ENCODE results near the gene RHOT2.

The RHOT2 gene

DNA sequence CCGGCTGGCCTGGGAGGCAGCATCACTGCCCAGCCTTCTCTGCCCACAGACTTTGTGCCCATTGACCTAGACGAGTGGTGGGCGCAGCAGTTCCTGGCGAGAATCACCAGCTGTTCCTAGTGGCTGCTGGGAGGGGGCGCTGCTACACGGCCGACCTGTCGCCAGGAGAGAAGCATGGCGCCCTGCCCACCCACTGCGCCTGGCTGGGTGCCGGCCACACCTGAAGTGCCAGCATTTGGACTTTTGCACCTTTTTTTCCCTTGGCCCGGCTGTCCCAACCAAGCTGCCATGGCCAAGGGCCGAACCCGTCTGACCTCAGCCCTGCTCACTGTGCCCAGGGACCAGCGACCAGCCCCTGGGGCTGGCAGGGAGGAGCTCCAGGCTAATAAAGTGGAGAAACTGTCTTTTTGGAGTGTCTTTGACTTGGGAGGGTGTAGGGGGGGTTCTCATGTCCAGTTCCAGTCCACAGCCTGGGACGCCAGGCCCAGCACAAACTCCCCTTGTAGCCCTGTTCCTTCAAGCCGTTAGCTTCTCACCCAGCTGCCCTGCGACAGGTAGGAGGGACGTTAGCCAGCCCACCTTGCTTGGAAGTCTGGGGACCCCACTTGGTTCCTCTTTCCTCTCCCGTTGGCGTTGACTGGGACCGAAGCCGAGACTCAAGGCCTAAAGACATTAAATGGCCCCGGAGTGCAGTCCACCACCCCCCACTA lies 19.7 kb upstream of the RHOT2 start:
- in situ Hi-C loops (cut with MboI; ENCODE audit: low sequenced_read_pairs), result no loop called here
- Histone ChIP-seq H3K36me3 (replicated peaks) (peaks cover 24% of the 10 kb centered on the region), H3K4me3 (peak overlapping the region; percentile 47), H3K9me3 (no peaks in the 10 kb centered on the region), H3K27me3 (ENCODE audit: low read depth) (no peaks in the 10 kb centered on the region), H3K4me1 (peaks cover 13% of the 10 kb centered on the region)
- DNase-seq (ENCODE audit: low spot score in 2 of 2), result peak in 1 of 2 experiments; percentile 66

DNA sequence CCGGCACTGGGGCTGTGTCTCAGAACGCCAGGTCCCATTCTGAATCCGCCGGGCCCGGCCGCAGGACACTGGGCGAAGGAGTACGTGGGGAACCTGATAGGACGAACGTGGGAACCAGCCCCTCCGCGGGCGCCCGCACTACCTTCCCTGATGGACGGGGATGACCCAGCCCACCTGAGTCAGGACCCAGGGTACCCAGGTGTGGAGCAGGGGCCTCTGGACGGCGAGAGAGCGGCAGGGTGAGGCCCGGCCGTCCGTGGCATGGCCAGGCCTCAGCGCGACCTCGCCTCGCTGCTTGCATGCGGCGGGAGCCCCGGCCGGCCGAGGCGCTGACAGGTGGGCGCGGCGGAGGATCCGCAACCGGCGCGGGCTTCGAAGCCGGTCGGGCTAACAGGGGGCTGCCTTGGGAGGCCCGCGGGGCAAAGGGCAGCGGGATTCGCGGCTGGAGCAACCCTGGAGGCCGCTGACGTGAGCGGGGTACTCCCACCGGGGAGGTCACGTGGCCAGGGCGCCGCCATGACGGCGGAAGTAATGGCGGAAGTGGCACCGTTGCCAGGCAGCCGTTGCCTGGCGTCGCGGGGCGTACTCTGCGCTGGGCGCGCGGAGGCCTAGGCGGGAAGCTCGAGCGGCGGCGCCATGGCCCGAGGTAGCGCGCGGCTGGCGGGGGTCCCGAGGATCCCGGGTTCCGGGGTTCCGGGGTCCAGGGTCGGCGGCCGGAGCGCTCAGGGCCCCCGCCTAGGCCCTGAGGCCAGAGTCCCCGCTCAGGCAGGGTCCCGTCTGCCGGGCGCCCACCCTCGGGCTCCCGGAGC lies 18.9 kb upstream of the RHOT2 start, which contains the start of gene WDR90:
Gene WDR90, plus strand, starts transcription at position 585 of the 809 bp plus-strand sequence. Its CDS starts 52 bp downstream, at position 637.
- DNase-seq (ENCODE audit: low spot score in 2 of 2), result peak; percentile 88 to 96
- Histone ChIP-seq H3K27me3 (ENCODE audit: low read depth) (no peaks in the 10 kb centered on the region), H3K4me3 (peak within 1 kb of the TSS; percentile 47), H3K9me3 (no peaks in the 10 kb centered on the region), H3K36me3 (replicated peaks) (peaks cover 25% of the 10 kb centered on the region), H3K4me1 (peaks cover 13% of the 10 kb centered on the region)
- in situ Hi-C loops (cut with MboI; ENCODE audit: low sequenced_read_pairs), result no loop called here

DNA sequence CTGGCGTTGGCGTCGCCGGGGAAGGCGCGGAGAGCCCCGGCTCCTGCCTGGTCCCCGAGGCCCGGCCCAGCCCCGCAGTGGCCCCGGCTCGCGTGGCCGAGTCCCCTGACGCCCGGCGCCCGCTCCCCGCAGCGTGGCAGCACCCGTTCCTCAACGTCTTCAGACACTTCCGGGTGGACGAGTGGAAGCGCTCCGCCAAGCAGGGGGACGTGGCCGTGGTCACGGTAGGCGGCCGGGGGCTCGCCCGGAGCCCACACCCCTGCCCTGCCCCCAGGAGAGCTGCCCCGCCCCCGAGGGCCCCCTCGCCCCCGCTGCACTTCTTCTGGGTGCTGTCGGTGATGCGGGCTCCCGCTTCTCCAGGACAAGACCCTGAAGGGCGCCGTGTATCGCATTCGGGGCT lies 18.3 kb upstream of the RHOT2 start:
- Histone ChIP-seq H3K4me3 (peak overlapping the region; percentile 47), H3K4me1 (peaks cover 13% of the 10 kb centered on the region), H3K9me3 (no peaks in the 10 kb centered on the region), H3K27me3 (ENCODE audit: low read depth) (no peaks in the 10 kb centered on the region), H3K36me3 (replicated peaks) (peaks cover 21% of the 10 kb centered on the region)
- peak in 1 of 2 experiments; percentile 45 for DNase-seq (ENCODE audit: low spot score in 2 of 2)
- in situ Hi-C loops (cut with MboI; ENCODE audit: low sequenced_read_pairs), result no loop called here

DNA sequence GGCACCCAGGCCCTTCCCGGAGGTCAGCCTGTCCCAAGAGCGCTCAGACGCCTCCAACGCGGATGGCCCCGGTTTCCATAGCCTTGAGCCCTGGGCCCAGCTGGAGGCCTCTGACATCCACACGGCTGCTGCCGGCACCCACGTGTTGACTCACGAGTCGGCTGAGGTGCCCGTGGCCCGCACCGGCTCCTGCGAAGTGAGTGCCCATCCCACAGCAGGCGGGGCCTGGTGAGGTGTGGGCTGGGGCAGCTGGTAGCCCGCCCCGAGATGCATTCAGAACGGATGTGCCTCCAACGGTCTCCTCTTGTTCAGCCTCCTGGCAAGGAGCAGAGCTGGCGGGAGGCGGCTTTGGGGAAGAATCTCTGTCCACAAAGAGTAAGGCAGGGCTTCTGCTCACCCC lies 16.1 kb upstream of the RHOT2 start:
- H3K4me3 ChIP-seq, result no peak overlapping the region
- no peak for DNase-seq (ENCODE audit: low spot score in 2 of 2)
- H3K36me3 ChIP-seq (replicated peaks), result peaks cover 20% of the 10 kb centered on the region
- in situ Hi-C loops (cut with MboI; ENCODE audit: low sequenced_read_pairs), result no loop called here
- H3K27me3 ChIP-seq (ENCODE audit: low read depth), result no peaks in the 10 kb centered on the region
- peaks cover 13% of the 10 kb centered on the region for H3K4me1 ChIP-seq
- no peaks in the 10 kb centered on the region for H3K9me3 ChIP-seq

DNA sequence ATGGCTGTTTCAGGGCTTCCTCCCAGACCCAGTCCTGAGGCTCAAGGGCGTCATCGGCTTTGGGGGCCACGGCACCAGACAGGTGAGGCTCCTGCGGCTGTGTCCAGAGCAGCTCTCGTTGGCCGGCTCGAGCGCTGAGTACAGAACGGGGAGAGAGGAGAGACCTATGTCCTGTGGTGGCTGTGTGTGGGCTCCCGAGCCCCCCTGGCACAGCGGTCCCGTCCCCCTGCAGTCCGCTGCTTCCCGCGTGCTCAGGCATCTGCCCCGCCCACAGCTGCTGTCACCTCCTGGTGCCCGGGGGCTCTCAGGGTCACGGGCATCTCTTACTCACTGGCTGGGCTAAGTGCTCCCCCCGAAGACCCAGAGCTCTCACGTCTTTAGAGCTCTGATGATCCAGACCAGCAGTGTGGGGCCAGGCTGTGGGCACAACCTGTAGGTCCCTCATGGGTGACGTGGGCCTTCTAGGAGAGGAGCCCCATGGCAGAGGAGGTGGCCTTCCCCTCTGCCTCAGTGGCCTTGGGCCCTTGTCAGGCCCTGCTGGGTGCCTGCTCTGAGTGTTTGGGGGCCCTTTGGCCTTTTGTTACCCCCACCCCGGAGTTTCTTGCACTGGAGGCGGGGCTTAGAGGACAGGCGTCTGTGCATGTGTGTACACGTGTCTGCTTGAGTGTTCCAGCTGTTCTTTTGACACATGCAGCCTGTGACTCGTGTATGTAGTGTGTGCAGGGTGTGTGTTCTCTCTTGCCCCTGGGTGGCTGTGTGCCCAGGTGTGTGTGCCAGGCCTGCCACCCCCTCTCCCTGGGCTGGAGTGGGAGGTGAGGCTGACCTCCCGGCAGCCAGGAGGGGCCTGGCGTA lies 15.3 kb upstream of the RHOT2 start:
- DNase-seq (ENCODE audit: low spot score in 2 of 2), result no peak
- Histone ChIP-seq H3K9me3 (no peaks in the 10 kb centered on the region), H3K27me3 (ENCODE audit: low read depth) (no peaks in the 10 kb centered on the region), H3K4me1 (peaks cover 13% of the 10 kb centered on the region), H3K4me3 (no peak overlapping the region), H3K36me3 (replicated peaks) (peaks cover 27% of the 10 kb centered on the region)
- in situ Hi-C loops (cut with MboI; ENCODE audit: low sequenced_read_pairs), result no loop called here

DNA sequence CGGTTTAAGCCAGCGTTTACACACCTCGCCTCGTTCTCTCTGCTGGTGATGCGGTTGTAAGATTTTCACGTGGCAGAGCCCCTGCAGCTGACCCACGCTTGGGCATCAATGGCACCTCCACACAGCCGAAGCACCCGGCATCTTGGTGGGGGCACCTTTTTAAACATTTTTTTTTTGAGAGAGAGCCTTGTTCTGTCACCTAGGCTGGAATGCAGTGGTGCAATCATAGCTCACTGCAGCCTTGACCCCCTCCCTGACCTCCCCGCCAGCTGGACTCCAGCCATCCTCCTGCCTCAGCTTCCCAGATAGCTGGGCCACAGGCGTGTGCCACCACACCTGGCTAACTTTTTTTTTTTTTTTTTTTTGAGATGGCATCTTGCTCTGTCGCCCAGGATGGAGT lies 13.9 kb upstream of the RHOT2 start:
- no peaks in the 10 kb centered on the region for H3K9me3 ChIP-seq
- H3K36me3 ChIP-seq (replicated peaks), result peaks cover 36% of the 10 kb centered on the region
- no peak overlapping the region for H3K4me3 ChIP-seq
- DNase-seq (ENCODE audit: low spot score in 2 of 2), result no peak
- in situ Hi-C loops (cut with MboI; ENCODE audit: low sequenced_read_pairs), result no loop called here
- peaks cover 6% of the 10 kb centered on the region for H3K4me1 ChIP-seq
- no peaks in the 10 kb centered on the region for H3K27me3 ChIP-seq (ENCODE audit: low read depth)

DNA sequence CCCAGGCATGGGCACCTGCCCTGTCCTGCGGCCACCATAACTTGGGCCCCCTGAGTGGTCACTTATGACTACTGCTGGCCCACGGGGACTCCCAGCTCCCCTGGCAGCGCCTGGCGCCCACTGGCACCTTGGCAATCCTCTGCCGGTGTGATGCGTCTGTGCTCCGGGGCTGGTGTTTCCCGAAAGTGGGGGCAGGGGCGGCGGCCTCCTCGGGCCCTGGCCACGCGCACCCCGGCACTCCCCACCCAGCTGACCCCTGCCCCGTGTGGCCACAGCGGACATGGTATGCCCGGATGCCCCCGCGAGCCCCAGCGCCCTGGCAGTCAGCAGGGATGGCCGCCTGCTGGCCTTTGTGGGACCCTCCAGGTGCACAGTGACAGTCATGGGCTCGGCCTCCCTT lies 10.4 kb upstream of the RHOT2 start:
- peaks cover 43% of the 10 kb centered on the region for H3K36me3 ChIP-seq (replicated peaks)
- no peak overlapping the region for H3K4me3 ChIP-seq
- in situ Hi-C loops (cut with MboI; ENCODE audit: low sequenced_read_pairs), result no loop called here
- no peaks in the 10 kb centered on the region for H3K27me3 ChIP-seq (ENCODE audit: low read depth)
- H3K9me3 ChIP-seq, result no peaks in the 10 kb centered on the region
- H3K4me1 ChIP-seq, result no peaks in the 10 kb centered on the region
- no peak for DNase-seq (ENCODE audit: low spot score in 2 of 2)

DNA sequence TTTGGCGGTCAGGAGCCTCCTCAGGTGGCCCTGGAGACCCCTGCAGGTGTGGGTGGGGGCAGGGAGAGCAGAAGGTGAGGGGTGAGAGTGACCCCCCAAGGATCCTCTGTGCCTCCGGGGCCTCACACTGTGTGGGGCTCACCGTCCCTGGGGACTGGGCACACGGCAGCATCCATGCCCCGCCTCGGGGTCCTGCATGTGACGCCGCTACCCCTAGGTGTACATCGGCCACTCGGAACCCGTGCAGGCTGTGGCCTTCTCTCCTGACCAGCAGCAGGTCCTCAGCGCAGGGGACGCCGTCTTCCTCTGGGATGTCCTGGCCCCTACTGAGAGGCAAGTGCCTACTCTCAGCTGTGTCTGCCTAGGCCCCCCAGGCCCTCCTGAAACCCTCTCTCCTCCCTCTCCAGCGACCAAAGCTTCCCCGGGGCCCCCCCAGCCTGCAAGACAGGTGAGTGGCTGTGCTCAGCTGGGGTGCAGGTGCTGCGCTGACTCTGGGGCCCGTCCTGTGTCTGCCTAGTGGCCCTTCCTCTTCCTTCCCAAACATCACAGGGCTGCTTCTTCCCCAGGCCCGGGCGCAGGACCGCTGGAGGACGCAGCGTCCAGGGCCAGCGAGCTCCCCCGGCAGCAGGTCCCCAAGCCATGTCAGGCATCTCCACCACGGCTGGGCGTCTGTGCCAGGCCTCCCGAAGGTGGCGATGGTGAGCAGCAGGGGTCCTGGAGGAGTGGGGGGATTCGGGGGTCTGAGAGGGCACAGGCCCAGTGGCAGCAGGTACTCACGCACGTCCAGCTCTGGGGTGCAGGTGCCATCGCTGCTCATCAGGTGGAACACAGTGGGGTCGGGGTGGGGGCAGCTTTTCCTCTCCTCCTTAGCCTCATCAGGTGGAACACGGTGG lies 9.0 kb upstream of the RHOT2 start:
- no peaks in the 10 kb centered on the region for H3K27me3 ChIP-seq (ENCODE audit: low read depth)
- H3K36me3 ChIP-seq (replicated peaks), result peaks cover 41% of the 10 kb centered on the region
- no peaks in the 10 kb centered on the region for H3K4me1 ChIP-seq
- no peak overlapping the region for H3K4me3 ChIP-seq
- DNase-seq (ENCODE audit: low spot score in 2 of 2), result no peak
- H3K9me3 ChIP-seq, result no peaks in the 10 kb centered on the region
- in situ Hi-C loops (cut with MboI; ENCODE audit: low sequenced_read_pairs), result no loop called here

DNA sequence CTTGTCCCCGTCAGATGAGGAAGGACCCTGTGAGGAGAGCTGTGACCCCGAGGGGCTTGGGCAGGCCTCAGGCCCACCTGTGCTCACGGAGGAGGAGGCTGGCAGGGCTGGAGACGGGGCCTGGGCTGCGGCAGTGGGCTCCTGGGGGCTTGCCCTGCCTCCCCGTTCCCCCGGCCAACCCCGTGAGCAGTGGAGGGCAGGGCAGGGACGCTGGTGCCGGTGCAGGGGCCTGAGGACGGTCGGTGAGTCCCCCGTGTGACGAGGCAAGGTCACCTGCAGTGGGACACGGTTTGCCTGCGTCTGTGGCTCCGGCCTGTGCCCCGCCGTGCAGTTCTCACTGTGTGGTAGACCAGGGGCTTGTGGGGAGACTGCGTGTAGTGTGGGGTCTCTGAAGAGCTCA lies 8.3 kb upstream of the RHOT2 start:
- in situ Hi-C loops (cut with MboI; ENCODE audit: low sequenced_read_pairs), result no loop called here
- no peaks in the 10 kb centered on the region for H3K27me3 ChIP-seq (ENCODE audit: low read depth)
- no peaks in the 10 kb centered on the region for H3K4me1 ChIP-seq
- no peaks in the 10 kb centered on the region for H3K9me3 ChIP-seq
- H3K4me3 ChIP-seq, result no peak overlapping the region
- peaks cover 40% of the 10 kb centered on the region for H3K36me3 ChIP-seq (replicated peaks)
- DNase-seq (ENCODE audit: low spot score in 2 of 2), result no peak

DNA sequence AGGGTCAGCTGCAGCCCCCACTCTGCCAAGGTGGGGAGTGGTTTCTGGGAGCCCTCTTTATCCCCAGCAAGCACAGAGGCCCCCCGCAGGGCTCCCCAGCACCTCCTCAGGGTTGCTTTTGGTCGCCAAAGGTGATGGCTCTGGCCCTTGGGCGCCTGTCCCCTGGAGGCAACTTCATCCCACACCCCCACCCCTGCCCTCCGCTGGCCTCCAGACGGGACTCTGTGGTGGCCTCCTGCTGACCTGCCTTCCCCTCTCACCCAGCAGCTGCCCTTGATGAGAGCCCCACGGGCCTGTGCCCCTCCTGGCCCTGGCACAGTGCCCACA lies 7.8 kb upstream of the RHOT2 start:
- in situ Hi-C loops (cut with MboI; ENCODE audit: low sequenced_read_pairs), result no loop called here
- Histone ChIP-seq H3K27me3 (ENCODE audit: low read depth) (no peaks in the 10 kb centered on the region), H3K9me3 (no peaks in the 10 kb centered on the region), H3K36me3 (replicated peaks) (peaks cover 37% of the 10 kb centered on the region; the same call in 1 of the 2 replicates), H3K4me1 (no peaks in the 10 kb centered on the region), H3K4me3 (no peak overlapping the region)
- DNase-seq (ENCODE audit: low spot score in 2 of 2), result no peak

DNA sequence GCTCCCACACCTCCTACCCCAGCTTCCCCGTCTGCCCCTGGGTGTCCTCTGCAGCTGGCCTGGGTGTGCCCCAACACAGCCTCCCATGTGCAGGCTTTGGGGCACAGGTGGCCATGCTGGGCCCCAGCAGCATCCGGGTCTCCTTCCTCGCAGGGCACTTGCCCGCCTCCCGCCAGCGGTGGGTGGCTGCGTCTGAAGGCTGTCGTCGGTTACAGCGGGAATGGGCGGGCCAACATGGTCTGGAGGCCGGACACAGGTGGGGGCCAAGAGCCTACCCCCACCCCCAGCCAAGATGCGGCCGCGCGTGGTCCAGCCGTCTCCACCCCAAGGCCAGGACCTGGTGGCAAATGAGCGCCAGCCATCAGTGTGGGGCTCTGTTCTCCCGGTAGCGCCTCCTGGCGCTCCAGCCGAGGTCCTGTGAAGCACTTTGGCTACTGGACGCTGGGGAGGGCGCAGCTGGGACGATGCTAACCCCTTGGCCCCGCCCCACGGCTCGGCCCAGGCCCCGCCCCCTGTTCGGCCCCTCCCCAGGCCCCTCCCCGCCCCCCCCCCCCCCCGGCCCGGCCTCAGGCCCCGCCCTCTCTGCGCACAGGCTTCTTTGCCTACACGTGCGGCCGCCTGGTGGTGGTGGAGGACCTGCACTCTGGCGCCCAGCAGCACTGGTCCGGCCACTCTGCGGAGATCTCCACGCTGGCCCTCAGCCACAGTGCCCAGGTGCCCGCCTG lies 7.3 kb upstream of the RHOT2 start:
- DNase-seq (ENCODE audit: low spot score in 2 of 2), result peak; percentile 62 to 86
- H3K4me3 ChIP-seq, result no peak overlapping the region
- peaks cover 35% of the 10 kb centered on the region; the same call in 1 of the 2 replicates for H3K36me3 ChIP-seq (replicated peaks)

DNA sequence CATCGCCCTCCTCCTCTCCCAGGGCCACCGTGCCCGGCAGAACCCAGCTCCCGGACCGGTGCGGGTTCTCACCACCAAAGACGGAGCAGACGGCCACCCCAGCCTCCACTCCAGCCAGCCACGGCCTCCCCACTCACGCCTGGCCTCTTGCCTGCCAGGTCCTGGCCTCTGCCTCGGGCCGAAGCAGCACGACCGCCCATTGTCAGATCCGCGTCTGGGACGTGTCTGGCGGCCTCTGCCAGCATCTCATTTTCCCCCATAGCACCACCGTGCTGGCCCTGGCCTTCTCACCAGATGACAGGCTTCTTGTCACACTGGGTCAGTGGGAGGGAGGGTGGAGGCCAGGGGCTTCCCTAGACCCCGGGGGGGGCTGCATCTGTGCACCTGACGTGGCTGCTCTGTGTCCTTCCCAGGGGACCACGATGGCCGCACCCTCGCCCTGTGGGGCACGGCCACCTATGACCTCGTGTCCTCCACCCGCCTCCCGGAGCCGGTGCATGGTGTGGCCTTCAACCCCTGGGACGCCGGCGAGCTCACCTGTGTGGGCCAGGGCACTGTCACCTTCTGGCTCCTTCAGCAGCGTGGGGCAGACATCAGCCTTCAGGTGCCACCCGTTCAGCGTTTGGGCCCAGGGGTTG lies 6.6 kb upstream of the RHOT2 start:
- no peaks in the 10 kb centered on the region for H3K9me3 ChIP-seq
- in situ Hi-C loops (cut with MboI; ENCODE audit: low sequenced_read_pairs), result no loop called here
- H3K36me3 ChIP-seq (replicated peaks), result peaks cover 35% of the 10 kb centered on the region; the same call in 1 of the 2 replicates
- H3K27me3 ChIP-seq (ENCODE audit: low read depth), result no peaks in the 10 kb centered on the region
- no peaks in the 10 kb centered on the region for H3K4me1 ChIP-seq
- no peak for DNase-seq (ENCODE audit: low spot score in 2 of 2)
- H3K4me3 ChIP-seq, result no peak overlapping the region

More for the DNA sequence above, 7.3 kb upstream of the RHOT2 start:
- Histone ChIP-seq H3K9me3 (no peaks in the 10 kb centered on the region), H3K4me1 (no peaks in the 10 kb centered on the region), H3K27me3 (ENCODE audit: low read depth) (no peaks in the 10 kb centered on the region)
- in situ Hi-C loops (cut with MboI; ENCODE audit: low sequenced_read_pairs), result no loop called here

Data from HAP-1 (cell line).